H1 (cell line): ENCODE measurements around the gene OR2V2. TPM values are rescaled to one million over a fixed set of nuclear protein-coding genes. Genes with fewer than 3 reads are reported as not detected.
A peak's percentile ranks its signal among the peaks of the same experiment; 100 is the strongest.
"Not testable (repeated sequence)": the region's sequence is repeated elsewhere in the genome, so short reads cannot be mapped to it uniquely, and the experiment has no call there.

Experiments
- CTCF ChIA-PET: fragments of 300-600 bp; sonication (Branson Sonifier 250); formaldehyde crosslinking; loops from one replicate; lab custom pipeline; 2021; ENCODE audit not compliant: partially characterized antibody; lab: Charles Lee
- POLR2A ChIA-PET: fragments of 300-600 bp; sonication (Branson Sonifier 250); formaldehyde crosslinking; loops from one replicate; lab custom pipeline; 2021; ENCODE audit warnings: inconsistent platforms; ENCODE audit not compliant: partially characterized antibody; lab: Charles Lee
- DNase-seq, 2 experiments: peaks; one replicate each; pipeline versions ENCODE4 v3.0.0 to v3.0.0-alpha.2; 2010 to 2022; ENCODE audit warnings: low spot score in 2 of 2, low read depth in 1 of 2, mixed read lengths in 1 of 2
- FAIRE-seq: peaks from 2 replicates; lab custom pipeline; 2011; peaks lifted over from hg19 to GRCh38; lab: Jason Lieb, UNC
- H2AFZ ChIP-seq: 2 replicates; pipeline ENCODE4 v1.8.1; 2012; ENCODE audit warnings: low read length, inconsistent platforms
- H2AK5ac ChIP-seq: 2 replicates; pipeline ENCODE4 v1.6.1; 2013; ENCODE audit warnings: low read depth, low read length
- H2BK120ac ChIP-seq: replicated peaks from 2 replicates; pipeline ENCODE3; 2013; ENCODE audit warnings: low read depth, low read length, inconsistent platforms
- H2BK12ac ChIP-seq: 2 replicates; pipeline ENCODE4 v1.6.1; 2013; ENCODE audit warnings: low read depth, low read length
- H2BK15ac ChIP-seq: 2 replicates; pipeline ENCODE4 v1.6.1; 2013; ENCODE audit warnings: low read length
- H2BK20ac ChIP-seq: 2 replicates; pipeline ENCODE4 v1.6.1; 2013; ENCODE audit warnings: low read length
- H2BK5ac ChIP-seq: 2 replicates; pipeline ENCODE4 v1.6.1; 2013; ENCODE audit warnings: low read depth, low read length
- H3K14ac ChIP-seq: 2 replicates; pipeline ENCODE4 v1.6.1; 2013; ENCODE audit warnings: inconsistent platforms; ENCODE audit not compliant: insufficient read length
- H3K18ac ChIP-seq: 2 replicates; pipeline ENCODE4 v1.6.1; 2013; ENCODE audit warnings: low read length; ENCODE audit errors: extremely low read depth
- H3K23ac ChIP-seq: 2 replicates; pipeline ENCODE4 v1.6.1; 2013; ENCODE audit warnings: inconsistent platforms; ENCODE audit not compliant: insufficient read length
- H3K23me2 ChIP-seq: 2 replicates; pipeline ENCODE4 v1.6.1; 2013; ENCODE audit warnings: low read depth, low read length
- H3K27ac ChIP-seq: 2 replicates; pipeline ENCODE4 v1.6.1; 2011; ENCODE audit warnings: low read depth, low read length, inconsistent platforms
- H3K27me3 ChIP-seq, 4 experiments: replicated peaks in 1 of 4; 1 replicate in 1 of 4; 2 replicates in 3 of 4; pipeline versions ENCODE4 v1.6.1 to v1.8.1; 2011 to 2013; ENCODE audit warnings: low read length in 3 of 4, mild to moderate bottlenecking in 3 of 4, inconsistent platforms in 2 of 4, mixed read lengths in 2 of 4, moderate library complexity in 1 of 4; ENCODE audit not compliant: control insufficient read depth in 3 of 4, insufficient read depth in 3 of 4; ENCODE audit errors: extremely low read depth in 1 of 4
- H3K36me3 ChIP-seq, 4 experiments: 2 replicates each; pipeline versions ENCODE4 v1.6.1 to v1.8.1; 2011 to 2013; ENCODE audit warnings: mild to moderate bottlenecking in 4 of 4, low read length in 3 of 4, moderate library complexity in 2 of 4, control low read depth in 1 of 4, inconsistent platforms in 1 of 4; ENCODE audit not compliant: insufficient read depth in 4 of 4, control insufficient read depth in 2 of 4
- H3K4ac ChIP-seq: replicated peaks from 2 replicates; pipeline ENCODE3; 2013; ENCODE audit warnings: low read length, low read depth, mixed read lengths, inconsistent platforms; ENCODE audit not compliant: insufficient read length
- H3K4me1 ChIP-seq, 4 experiments: replicated peaks in 1 of 4; 1 replicate in 1 of 4; 2 replicates in 3 of 4; pipeline versions ENCODE4 v1.6.1 to v1.8.1; 2011 to 2013; ENCODE audit warnings: low read length in 3 of 4, inconsistent platforms in 2 of 4, mixed read lengths in 1 of 4; ENCODE audit not compliant: insufficient read depth in 4 of 4, control insufficient read depth in 3 of 4
- H3K4me2 ChIP-seq, 2 experiments: 2 replicates each; pipeline versions ENCODE4 v1.6.1 to v1.8.1; 2011 to 2013; ENCODE audit warnings: low read depth in 2 of 2, low read length in 2 of 2, control low read depth in 1 of 2, inconsistent platforms in 1 of 2, mild to moderate bottlenecking in 1 of 2; ENCODE audit not compliant: insufficient read depth in 1 of 2
- H3K4me3 ChIP-seq, 4 experiments: fragments of 200-600, 300-600 bp in 1 of 4; sonication (generic), shearing (Covaris generic), sonication (Bioruptor Twin) in 1 of 4; 2 replicates each; pipeline versions ENCODE4 v1.5.1 to v1.8.1; 2011 to 2016; ENCODE audit warnings: low read length in 4 of 4, low read depth in 3 of 4, control low read depth in 2 of 4, inconsistent platforms in 2 of 4, mild to moderate bottlenecking in 2 of 4, mixed read lengths in 1 of 4, moderate library complexity in 1 of 4; ENCODE audit not compliant: insufficient read depth in 2 of 4; ENCODE audit errors: extremely low read depth in 1 of 4
- H3K56ac ChIP-seq: replicated peaks from 2 replicates; pipeline ENCODE3; 2013; ENCODE audit warnings: low read depth, mild to moderate bottlenecking, mixed read lengths, low read length, inconsistent platforms; ENCODE audit not compliant: insufficient read length
- H3K79me1 ChIP-seq: 2 replicates; pipeline ENCODE4 v1.6.1; 2013; ENCODE audit warnings: low read depth, low read length, control low read depth
- H3K79me2 ChIP-seq, 2 experiments: 2 replicates each; pipeline versions ENCODE4 v1.6.1 to v1.8.1; 2012 to 2013; ENCODE audit warnings: low read length in 2 of 2, mild to moderate bottlenecking in 2 of 2, inconsistent platforms in 1 of 2; ENCODE audit not compliant: insufficient read depth in 2 of 2, control insufficient read depth in 1 of 2
- H3K9ac ChIP-seq, 4 experiments: replicated peaks in 1 of 4; 1 replicate in 1 of 4; 2 replicates in 3 of 4; pipeline versions ENCODE4 v1.6.1 to v1.8.1; 2011 to 2013; ENCODE audit warnings: low read depth in 3 of 4, low read length in 3 of 4, control low read depth in 2 of 4, mild to moderate bottlenecking in 2 of 4, moderate library complexity in 2 of 4, inconsistent platforms in 1 of 4; ENCODE audit errors: extremely low read depth in 1 of 4
- H3K9me3 ChIP-seq, 2 experiments: 2 replicates each; pipeline versions ENCODE4 v1.6.1 to v1.8.1; 2012 to 2013; ENCODE audit warnings: mild to moderate bottlenecking in 2 of 2, moderate library complexity in 2 of 2, control low read depth in 1 of 2, inconsistent platforms in 1 of 2, low read depth in 1 of 2, low read length in 1 of 2, mixed read lengths in 1 of 2; ENCODE audit not compliant: insufficient read depth in 2 of 2
- H4K20me1 ChIP-seq, 2 experiments: replicated peaks in 1 of 2; 2 replicates each; pipeline versions ENCODE3 to v1.8.1; 2011 to 2013; ENCODE audit warnings: inconsistent platforms in 2 of 2, low read length in 2 of 2, mild to moderate bottlenecking in 1 of 2; ENCODE audit not compliant: insufficient read depth in 2 of 2, control insufficient read depth in 1 of 2
- H4K5ac ChIP-seq: 2 replicates; pipeline ENCODE4 v1.6.1; 2013; ENCODE audit warnings: low read length, low read depth, mixed read lengths, inconsistent platforms; ENCODE audit not compliant: insufficient read length
- H4K8ac ChIP-seq: 2 replicates; pipeline ENCODE4 v1.8.0; 2013; ENCODE audit warnings: mild to moderate bottlenecking, moderate library complexity, low read length, inconsistent platforms; ENCODE audit not compliant: insufficient read depth; ENCODE audit errors: extremely low read depth
- H4K91ac ChIP-seq: replicated peaks from 2 replicates; pipeline ENCODE3; 2013; ENCODE audit warnings: low read length, mixed read lengths, inconsistent platforms; ENCODE audit not compliant: insufficient read length
- WGBS, 2 experiments: shearing (Covaris generic) in 1 of 2; methylation state at CpG; one replicate each; pipeline versions ENCODE4 v1.1.6 to v1.1.7; 2013 to 2015; ENCODE audit warnings: low lambda C conversion rate in 2 of 2, mixed read lengths in 2 of 2, inconsistent platforms in 1 of 2, low coverage in 1 of 2, missing lambda C conversion rate in 1 of 2; ENCODE audit not compliant: insufficient replicate concordance in 2 of 2, insufficient coverage in 1 of 2, insufficient read length in 1 of 2; ENCODE audit errors: extremely low coverage in 1 of 2, missing lambda C conversion rate in 1 of 2; 5-methylcytosine and 5-hydroxymethylcytosine counted together
- polyA plus RNA-seq, 7 experiments: library from polyadenylated mRNA; depleted of rRNA in 3 of 7; stranded (reverse) in 5 of 7; unstranded in 2 of 7; fragments of >200 nt in 5 of 7; fragments of 200-250 nt in 2 of 7; gene quantifications; 1 replicate in 5 of 7; 2 replicates in 1 of 7; 4 replicates in 1 of 7; pipeline versions ENCODE4 v1.2.1 to v1.2.3, GENCODE V29; 2011 to 2013; ENCODE audit warnings: missing spikeins in 2 of 7, mixed read lengths in 2 of 7
- total RNA-seq: library from RNA; stranded (reverse); fragmentation: NEBNext Ultra II Directional; extraction: Animal tissue kit (Norgen Biotek cat#: 25700); gene quantifications from 2 replicates; pipeline ENCODE4 v1.2.1, GENCODE V29; 2021

OR2V2 gene
- total and polyA plus RNA-seq, 2 of the 8 experiments (the other 6 are each of a cell fraction or from before 2014, with no cell fraction given): not detected

- peak; percentile 100 for FAIRE-seq
- DNase-seq, H3K23ac ChIP-seq, H3K56ac ChIP-seq, H4K8ac ChIP-seq, H2BK120ac ChIP-seq, H3K18ac ChIP-seq, H3K9me3 ChIP-seq, H2BK12ac ChIP-seq, H3K36me3 ChIP-seq, H3K79me1 ChIP-seq, H3K4me2 ChIP-seq, H2BK20ac ChIP-seq, H4K91ac ChIP-seq, H2BK15ac ChIP-seq, H3K79me2 ChIP-seq, H3K4me1 ChIP-seq, H3K4ac ChIP-seq, H3K27ac ChIP-seq, H2AK5ac ChIP-seq, CTCF ChIA-PET, H3K9ac ChIP-seq, H4K5ac ChIP-seq, H2BK5ac ChIP-seq, H3K23me2 ChIP-seq, H2AFZ ChIP-seq, H3K4me3 ChIP-seq, H4K20me1 ChIP-seq, H3K14ac ChIP-seq, POLR2A ChIA-PET: not testable (repeated sequence)
- WGBS, 2 experiments: no CpG with 5 or more reads among the region's 30 CpGs
- peaks cover 18 to 35% (median 28%) of the 10 kb centered on the region in 4 experiments for H3K27me3 ChIP-seq
Measured at GRCh38 chr5:181101930-181102674, 45.3 kb upstream of the OR2V2 start.
